DOHH2 (cell line): ENCODE data around the gene FA2H.

Experiments used
- H3F3A ChIP-seq: fragments of 200-600 bp; sonication (generic), shearing (Covaris generic); 2 replicates; pipeline ENCODE4 v1.6.0; 2016; ENCODE audit warnings: antibody characterized with exemption, mild to moderate bottlenecking; ENCODE audit not compliant: control insufficient read depth, insufficient read depth
- H3K27ac ChIP-seq: fragments of 200-600 bp; sonication (generic); 2 replicates; pipeline ENCODE4 v1.5.1; 2014; ENCODE audit warnings: low read depth, mild to moderate bottlenecking, low read length, moderate library complexity
- H3K27me3 ChIP-seq: fragments of 200-600 bp; sonication (generic); 2 replicates; pipeline ENCODE4 v1.6.1; 2014; ENCODE audit warnings: mild to moderate bottlenecking, low read length, mixed read lengths; ENCODE audit not compliant: control insufficient read depth
- H3K36me3 ChIP-seq: fragments of 200-600 bp; sonication (generic); 2 replicates; pipeline ENCODE4 v1.6.1; 2014; ENCODE audit warnings: mild to moderate bottlenecking, low read length, moderate library complexity, mixed read lengths; ENCODE audit not compliant: control insufficient read depth
- H3K4me1 ChIP-seq: fragments of 200-600 bp; sonication (generic); 2 replicates; pipeline ENCODE4 v1.6.1; 2014; ENCODE audit warnings: mild to moderate bottlenecking, low read length, mixed read lengths; ENCODE audit not compliant: control insufficient read depth
- H3K4me2 ChIP-seq: fragments of 200-600 bp; sonication (generic); 2 replicates; pipeline ENCODE4 v1.6.0; 2014; ENCODE audit warnings: mild to moderate bottlenecking, low read length, moderate library complexity
- H3K4me3 ChIP-seq: fragments of 200-600 bp; sonication (generic); 2 replicates; pipeline ENCODE4 v1.5.1; 2014; ENCODE audit warnings: mild to moderate bottlenecking, low read length, mixed read lengths
- H3K79me2 ChIP-seq: fragments of 200-600 bp; sonication (generic); 2 replicates; pipeline ENCODE4 v1.6.1; 2014; ENCODE audit warnings: mild to moderate bottlenecking, low read length, mixed read lengths; ENCODE audit not compliant: control insufficient read depth
- H3K9me2 ChIP-seq: fragments of 200-600 bp; sonication (generic); replicated peaks from 2 replicates; pipeline ENCODE4 v1.6.1; 2014; ENCODE audit warnings: mild to moderate bottlenecking, low read length, mixed read lengths; ENCODE audit not compliant: control insufficient read depth
- H3K9me3 ChIP-seq: fragments of 200-600 bp; sonication (generic); 2 replicates; pipeline ENCODE4 v1.6.1; 2014; ENCODE audit warnings: antibody characterized with exemption, low read length, mixed read lengths; ENCODE audit not compliant: control insufficient read depth, insufficient read depth
- H4K20me1 ChIP-seq: fragments of 200-600 bp; sonication (generic); 2 replicates; pipeline ENCODE4 v1.6.0; 2014; ENCODE audit warnings: low read depth, mild to moderate bottlenecking, antibody characterized with exemption, low read length, moderate library complexity; ENCODE audit not compliant: control insufficient read depth, insufficient read depth
- EZH2phosphoT487 ChIP-seq: fragments of 200-600 bp; sonication (generic); IDR thresholded peaks from 2 replicates; pipeline ENCODE4 v1.6.1; 2017; ENCODE audit warnings: borderline replicate concordance, mild to moderate bottlenecking, antibody characterized with exemption, low read length, moderate library complexity, mixed read lengths
- TF ChIP-seq, protein P1 (sequence below): fragments of 200-600 bp; sonication (generic); IDR thresholded peaks from one replicate; pipeline ENCODE4 v1.5.1; 2014; ENCODE audit warnings: antibody characterized with exemption, mild to moderate bottlenecking, low read depth, low read length; ENCODE audit not compliant: poor library complexity, severe bottlenecking

The FA2H gene

DNA sequence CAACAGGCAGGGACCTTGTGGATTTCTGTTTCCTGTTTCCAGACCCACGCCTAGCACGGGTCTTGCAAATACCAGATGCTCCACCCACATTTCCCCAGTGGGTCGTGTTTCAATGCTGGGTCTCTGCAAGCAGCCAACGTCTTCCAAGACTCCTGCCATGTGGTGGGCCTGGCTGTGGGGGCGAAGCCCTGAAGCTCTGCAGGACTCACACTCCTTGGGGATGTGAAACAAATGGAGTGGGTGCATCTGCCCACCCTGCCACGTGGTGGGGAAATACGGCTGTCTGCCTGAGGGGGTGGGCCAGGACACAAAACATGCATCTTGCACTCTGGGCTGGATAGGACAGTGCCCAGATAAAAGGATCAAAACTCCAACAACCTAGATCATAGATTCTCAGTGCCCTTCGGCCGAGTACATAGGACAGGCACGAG, 32.6 kb downstream of the FA2H start:
- no peaks in the 10 kb centered on the region for H3K4me1 ChIP-seq
- H3K9me3 ChIP-seq: no peaks in the 10 kb centered on the region
- no peaks in the 10 kb centered on the region for H3K27me3 ChIP-seq
- H3K79me2 ChIP-seq: no peaks in the 10 kb centered on the region
- H3K4me3 ChIP-seq: no peak overlapping the region
- no peaks in the 10 kb centered on the region for H4K20me1 ChIP-seq
- H3K36me3 ChIP-seq: no peaks in the 10 kb centered on the region
- H3F3A ChIP-seq: no peaks in the 10 kb centered on the region
- H3K9me2 ChIP-seq: no peaks in the 10 kb centered on the region
- no peak overlapping the region for H3K4me2 ChIP-seq
- TF ChIP-seq, protein P1, sequence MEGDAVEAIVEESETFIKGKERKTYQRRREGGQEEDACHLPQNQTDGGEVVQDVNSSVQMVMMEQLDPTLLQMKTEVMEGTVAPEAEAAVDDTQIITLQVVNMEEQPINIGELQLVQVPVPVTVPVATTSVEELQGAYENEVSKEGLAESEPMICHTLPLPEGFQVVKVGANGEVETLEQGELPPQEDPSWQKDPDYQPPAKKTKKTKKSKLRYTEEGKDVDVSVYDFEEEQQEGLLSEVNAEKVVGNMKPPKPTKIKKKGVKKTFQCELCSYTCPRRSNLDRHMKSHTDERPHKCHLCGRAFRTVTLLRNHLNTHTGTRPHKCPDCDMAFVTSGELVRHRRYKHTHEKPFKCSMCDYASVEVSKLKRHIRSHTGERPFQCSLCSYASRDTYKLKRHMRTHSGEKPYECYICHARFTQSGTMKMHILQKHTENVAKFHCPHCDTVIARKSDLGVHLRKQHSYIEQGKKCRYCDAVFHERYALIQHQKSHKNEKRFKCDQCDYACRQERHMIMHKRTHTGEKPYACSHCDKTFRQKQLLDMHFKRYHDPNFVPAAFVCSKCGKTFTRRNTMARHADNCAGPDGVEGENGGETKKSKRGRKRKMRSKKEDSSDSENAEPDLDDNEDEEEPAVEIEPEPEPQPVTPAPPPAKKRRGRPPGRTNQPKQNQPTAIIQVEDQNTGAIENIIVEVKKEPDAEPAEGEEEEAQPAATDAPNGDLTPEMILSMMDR: no peak
- TF ChIP-seq EZH2phosphoT487: no peak
- no peak overlapping the region for H3K27ac ChIP-seq

DNA sequence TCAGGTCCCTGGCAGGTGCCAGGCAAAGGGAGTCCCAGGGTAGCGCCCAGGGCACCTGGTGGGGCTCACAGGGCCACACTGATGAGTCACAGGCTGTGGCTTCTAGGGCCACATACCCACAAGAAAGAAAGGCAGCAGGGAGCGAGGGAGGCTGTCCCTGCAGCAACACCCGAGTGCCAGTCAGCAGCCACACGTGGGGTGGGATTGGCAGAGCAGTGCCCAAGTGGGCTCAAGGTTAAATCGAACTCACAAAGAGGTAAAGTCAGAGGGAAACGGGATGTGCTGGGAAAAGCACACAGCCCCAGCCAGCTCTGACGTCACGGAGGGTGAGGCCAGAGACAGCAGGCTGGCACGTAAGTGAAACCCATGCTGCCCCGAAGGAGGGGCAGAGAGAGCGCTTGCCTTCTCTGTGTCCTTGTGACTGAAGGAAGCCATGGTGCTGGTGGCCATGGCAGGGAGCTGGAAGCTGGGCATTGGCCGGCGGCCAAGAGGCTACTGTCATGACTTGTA, 33.8 kb downstream of the FA2H start:
- Histone ChIP-seq H3K27ac (no peak overlapping the region), H3K4me2 (no peak overlapping the region), H3K79me2 (no peaks in the 10 kb centered on the region), H4K20me1 (no peaks in the 10 kb centered on the region), H3K9me2 (no peaks in the 10 kb centered on the region), H3K27me3 (no peaks in the 10 kb centered on the region), H3K4me1 (no peaks in the 10 kb centered on the region), H3K36me3 (no peaks in the 10 kb centered on the region), H3K9me3 (no peaks in the 10 kb centered on the region), H3F3A (no peaks in the 10 kb centered on the region), H3K4me3 (no peak overlapping the region)
- no peak for TF ChIP-seq EZH2phosphoT487
- TF ChIP-seq, protein P1: no peak

DNA sequence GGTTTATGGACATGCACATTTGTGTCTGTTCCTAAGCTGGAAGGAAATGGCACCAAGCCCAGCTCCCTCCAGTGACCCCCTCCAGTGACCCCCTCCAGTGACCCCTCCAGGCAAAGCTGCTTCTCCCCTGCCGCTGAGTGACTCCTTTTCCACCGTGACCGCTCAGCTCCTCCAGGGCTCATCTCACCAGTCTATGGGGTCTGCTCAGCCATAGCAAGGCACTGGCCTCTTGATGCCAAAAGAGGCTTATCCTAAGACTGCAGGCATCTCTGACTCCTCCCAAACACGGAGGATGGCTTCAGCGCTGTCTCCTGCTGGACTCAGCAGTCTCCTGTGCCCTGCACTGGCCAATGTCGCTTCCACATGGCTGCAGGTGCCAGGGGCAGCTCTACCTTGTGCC, 35.3 kb downstream of the FA2H start:
- Histone ChIP-seq H3F3A (no peaks in the 10 kb centered on the region), H3K27ac (no peak overlapping the region)

More for the DNA sequence above, 35.3 kb downstream of the FA2H start:
- no peaks in the 10 kb centered on the region for H3K9me3 ChIP-seq
- TF ChIP-seq, protein P1: no peak
- no peak for TF ChIP-seq EZH2phosphoT487
- H3K36me3 ChIP-seq: no peaks in the 10 kb centered on the region
- no peaks in the 10 kb centered on the region for H3K9me2 ChIP-seq
- no peak overlapping the region for H3K4me3 ChIP-seq
- H3K27me3 ChIP-seq: no peaks in the 10 kb centered on the region
- H4K20me1 ChIP-seq: no peaks in the 10 kb centered on the region
- no peaks in the 10 kb centered on the region for H3K4me1 ChIP-seq
- no peak overlapping the region for H3K4me2 ChIP-seq
- H3K79me2 ChIP-seq: no peaks in the 10 kb centered on the region
